Kidney (tissue), 14 donors: ENCODE data around the gene LCMT1. TPM values are rescaled to one million over a fixed set of nuclear protein-coding genes. Genes with fewer than 3 reads are reported as not detected.

Experiments
- DNase-seq, 5 donors: peaks; one replicate each; pipeline ENCODE4 v3.0.0-alpha.2; 2013 to 2020
- FAIRE-seq: peaks from 2 replicates; lab custom pipeline; 2012; peaks lifted over from hg19 to GRCh38; lab: Jason Lieb, UNC
- H3K27ac ChIP-seq, 2 donors: one replicate each; pipeline ENCODE4 v1.7.0; 2013; ENCODE audit warnings: low read depth in 2 of 2, low read length in 2 of 2, inconsistent platforms in 1 of 2
- H3K27me3 ChIP-seq: one replicate; pipeline ENCODE4 v1.7.1; 2013; ENCODE audit warnings: low read length, inconsistent platforms; ENCODE audit not compliant: control insufficient read depth, insufficient read depth
- H3K36me3 ChIP-seq, 3 donors: one replicate each; pipeline versions ENCODE4 v1.7.0 to v1.7.1; 2013; ENCODE audit warnings: low read length in 3 of 3, control low read depth in 1 of 3, inconsistent platforms in 1 of 3; ENCODE audit not compliant: insufficient read depth in 3 of 3, control insufficient read depth in 2 of 3
- H3K4me1 ChIP-seq, 3 donors: one replicate each; pipeline versions ENCODE4 v1.7.0 to v1.7.1; 2013; ENCODE audit warnings: low read length in 3 of 3, inconsistent platforms in 1 of 3, low read depth in 1 of 3; ENCODE audit not compliant: control insufficient read depth in 2 of 3, insufficient read depth in 2 of 3
- H3K4me3 ChIP-seq, 3 donors: one replicate each; pipeline versions ENCODE4 v1.7.0 to v1.8.1; 2013; ENCODE audit warnings: low read length in 3 of 3, control low read depth in 1 of 3, inconsistent platforms in 1 of 3
- H3K9ac ChIP-seq, 3 donors: one replicate each; pipeline versions ENCODE4 v1.7.0 to v1.7.1; 2013; ENCODE audit warnings: low read length in 3 of 3, control low read depth in 1 of 3, inconsistent platforms in 1 of 3
- H3K9me3 ChIP-seq, 3 donors: one replicate each; pipeline versions ENCODE4 v1.7.0 to v1.7.1; 2013; ENCODE audit warnings: low read length in 3 of 3, control low read depth in 1 of 3, inconsistent platforms in 1 of 3; ENCODE audit not compliant: control insufficient read depth in 2 of 3, insufficient read depth in 1 of 3
- intact Hi-C: fragments of 100-400 bp; cut with DNase I; formaldehyde crosslinking; loops from one replicate; pipeline ENCODE4 v1.11.1; 2022
- polyA plus RNA-seq: library from polyadenylated mRNA; stranded (reverse); fragments of 350-450 nt; fragmentation: Illumina TruSeq; extraction: RNeasy Lipid Tissue Mini Kit (QIAGEN cat#74804); gene quantifications from one replicate; pipeline ENCODE4 v1.2.3, GENCODE V29; 2014; ENCODE audit warnings: low read depth, low replicate concordance; ENCODE audit not compliant: insufficient read depth
- total RNA-seq: library from RNA; stranded (reverse); fragmentation: NEBNext Ultra II Directional; extraction: Animal tissue kit (Norgen Biotek cat#: 25700); gene quantifications from one replicate; pipeline ENCODE4 v1.2.1, GENCODE V29; 2021
- TF ChIP-seq, protein P1 (sequence below): IDR thresholded peaks from 3 replicates; pipeline ENCODE4 v1.5.1; 2012; ENCODE audit warnings: mild to moderate bottlenecking, moderate library complexity, borderline replicate concordance; ENCODE audit not compliant: insufficient read depth; ENCODE audit errors: extremely low read depth
- donor health status: control.
- donor health status: control.
- donor health status: control.
- donor health status: control.
- donor health status: control.
- donor health status: DM: yes; HTN: yes; CAD: no.
- donor health status: Normal renal cell carcinoma (clear cell type).

The LCMT1 gene
- total and polyA plus RNA-seq, 2 donors from 2014 or later: 44.8 to 52.9 TPM

GRCh38 chr16:25078386-25078978 lies 33.1 kb upstream of the LCMT1 start:
- no peak for DNase-seq
- intact Hi-C loops: no loop called here
- Histone ChIP-seq H3K36me3 (no peaks in the 10 kb centered on the region), H3K9ac (no peak overlapping the region), H3K4me1 (no peaks in the 10 kb centered on the region), H3K27me3 (no peaks in the 10 kb centered on the region), H3K9me3 (no peaks in the 10 kb centered on the region), H3K27ac (no peak overlapping the region), H3K4me3 (no peak overlapping the region)
- TF ChIP-seq, protein P1, sequence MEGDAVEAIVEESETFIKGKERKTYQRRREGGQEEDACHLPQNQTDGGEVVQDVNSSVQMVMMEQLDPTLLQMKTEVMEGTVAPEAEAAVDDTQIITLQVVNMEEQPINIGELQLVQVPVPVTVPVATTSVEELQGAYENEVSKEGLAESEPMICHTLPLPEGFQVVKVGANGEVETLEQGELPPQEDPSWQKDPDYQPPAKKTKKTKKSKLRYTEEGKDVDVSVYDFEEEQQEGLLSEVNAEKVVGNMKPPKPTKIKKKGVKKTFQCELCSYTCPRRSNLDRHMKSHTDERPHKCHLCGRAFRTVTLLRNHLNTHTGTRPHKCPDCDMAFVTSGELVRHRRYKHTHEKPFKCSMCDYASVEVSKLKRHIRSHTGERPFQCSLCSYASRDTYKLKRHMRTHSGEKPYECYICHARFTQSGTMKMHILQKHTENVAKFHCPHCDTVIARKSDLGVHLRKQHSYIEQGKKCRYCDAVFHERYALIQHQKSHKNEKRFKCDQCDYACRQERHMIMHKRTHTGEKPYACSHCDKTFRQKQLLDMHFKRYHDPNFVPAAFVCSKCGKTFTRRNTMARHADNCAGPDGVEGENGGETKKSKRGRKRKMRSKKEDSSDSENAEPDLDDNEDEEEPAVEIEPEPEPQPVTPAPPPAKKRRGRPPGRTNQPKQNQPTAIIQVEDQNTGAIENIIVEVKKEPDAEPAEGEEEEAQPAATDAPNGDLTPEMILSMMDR: no peak
- FAIRE-seq: no peak

- Histone ChIP-seq H3K36me3 (no peaks in the 10 kb centered on the region), H3K27ac (no peak overlapping the region), H3K9me3 (no peaks in the 10 kb centered on the region), H3K27me3 (no peaks in the 10 kb centered on the region), H3K4me1 (no peaks in the 10 kb centered on the region), H3K4me3 (no peak overlapping the region), H3K9ac (no peak overlapping the region)
- intact Hi-C loops: no loop called here
- DNase-seq: no peak
- TF ChIP-seq, protein P1: no peak
- FAIRE-seq: no peak
Observed at GRCh38 chr16:25079637-25080378, 31.7 kb upstream of the LCMT1 start.

DNA sequence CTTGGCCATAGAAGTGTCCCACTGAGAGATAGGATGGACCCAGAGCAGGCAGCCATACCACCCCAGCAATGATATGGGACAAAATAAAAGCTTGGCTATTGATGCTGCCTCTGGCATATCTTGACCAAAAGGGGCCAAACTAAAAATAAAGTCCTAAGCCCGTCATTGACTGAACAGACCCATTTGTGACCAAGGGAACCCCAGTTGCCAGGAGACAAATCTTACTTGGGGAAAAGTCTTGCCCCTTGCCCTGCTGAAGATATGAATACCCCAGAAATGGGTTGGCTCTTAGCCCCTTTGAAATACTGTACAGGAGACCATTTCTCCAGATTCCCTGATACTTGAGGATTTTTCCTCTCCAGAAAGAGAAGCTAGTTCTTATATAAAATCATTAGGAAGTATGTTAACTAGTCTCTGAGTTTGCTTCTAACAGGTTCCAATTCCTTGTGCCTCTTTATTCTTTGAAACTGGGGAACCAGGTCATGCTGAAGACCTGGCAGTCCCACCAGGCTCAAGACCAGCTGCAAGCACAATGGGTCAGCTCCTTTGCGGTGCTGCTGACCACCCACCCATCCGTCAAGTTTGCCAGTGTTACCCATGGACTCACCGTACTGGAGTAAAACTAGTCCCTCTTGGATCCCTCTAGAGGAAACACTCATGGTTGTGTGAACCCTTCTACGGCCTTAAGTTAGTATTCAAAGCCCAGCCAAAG lies 31.0 kb upstream of the LCMT1 start:
- Histone ChIP-seq H3K9ac (no peak overlapping the region), H3K27ac (no peak overlapping the region), H3K27me3 (no peaks in the 10 kb centered on the region), H3K4me1 (no peaks in the 10 kb centered on the region), H3K36me3 (no peaks in the 10 kb centered on the region), H3K9me3 (no peaks in the 10 kb centered on the region), H3K4me3 (no peak overlapping the region)
- DNase-seq (no peak), FAIRE-seq (no peak)
- intact Hi-C loops: no loop called here
- TF ChIP-seq, protein P1: no peak
